ENCODE measurements around the gene VPS26A.
A peak's percentile ranks its signal among the peaks of the same experiment; 100 is the strongest.

The VPS26A gene

GRCh38 chr10:69091143-69091651, 32.8 kb upstream of the VPS26A start:
- DNase-seq (ENCODE audit: extremely low spot score), result no peak
- no peak for TF ChIP-seq CTCF (IDR thresholded peaks at IDR 0.05; ENCODE audit: control extremely low read depth, extremely low read depth, low read depth, missing control alignments)
- POLR2A ChIA-PET, result interaction anchor here (0.6 to 1.6 kb wide), 4 partner anchors 43 to 589 kb away, joined by 3 to 5 read pairs (median 4); no protein-coding TSS in a partner anchor
- CTCF ChIA-PET, result interaction anchor here (0.9 to 5.6 kb wide), 5 partner anchors 81 to 136 kb away, joined by 3 to 95 read pairs (median 4); partner anchors contain the start of gene KIFBP

- POLR2A ChIA-PET, result interaction anchor here (0.5 to 2.1 kb wide), 5 partner anchors 19 to 88 kb away, joined by 3 to 9 read pairs (median 4); no protein-coding TSS in a partner anchor
These were observed 30.8 kb upstream of the VPS26A start for GRCh38 chr10:69092959-69093850.

GRCh38 chr10:69093933-69094332, 30.0 kb upstream of the VPS26A start:
- CTCF ChIA-PET, result interaction anchor here (0.7 to 5.6 kb wide), 27 partner anchors 9 to 124 kb away, joined by 3 to 95 read pairs (median 4); partner anchors contain the start of gene KIFBP
- no peak for TF ChIP-seq CTCF (IDR thresholded peaks at IDR 0.05; ENCODE audit: control extremely low read depth, extremely low read depth, low read depth, missing control alignments)
- POLR2A ChIA-PET, result interaction anchor here (0.6 to 2.1 kb wide), 4 partner anchors 18 to 89 kb away, joined by 3 to 9 read pairs (median 4); no protein-coding TSS in a partner anchor
- no peak for DNase-seq (ENCODE audit: extremely low spot score)

More at GRCh38 chr10:69092959-69093850, 30.8 kb upstream of the VPS26A start:
- TF ChIP-seq CTCF (IDR thresholded peaks at IDR 0.05; ENCODE audit: control extremely low read depth, extremely low read depth, low read depth, missing control alignments), result peak; percentile 58
- CTCF ChIA-PET, result interaction anchor here (0.7 to 5.6 kb wide), 43 partner anchors 8 to 138 kb away, joined by 3 to 95 read pairs (median 4); partner anchors contain the start of gene KIFBP
- DNase-seq (ENCODE audit: extremely low spot score), result peak; percentile 64

- ChIA-PET CTCF (interaction anchor here (0.8 to 5.6 kb wide), 7 partner anchors 9 to 107 kb away, joined by 3 to 95 read pairs (median 3); partner anchors contain the start of gene KIFBP), POLR2A (interaction anchor here (1.0 kb wide), 1 partner anchor 10 kb away, joined by 3 read pairs; no protein-coding TSS in a partner anchor)
- DNase-seq (ENCODE audit: extremely low spot score), result peak; percentile 40
- TF ChIP-seq CTCF (IDR thresholded peaks at IDR 0.05; ENCODE audit: control extremely low read depth, extremely low read depth, low read depth, missing control alignments), result no peak
These were observed 27.9 kb upstream of the VPS26A start for GRCh38 chr10:69096045-69096444.

- DNase-seq (ENCODE audit: extremely low spot score), result no peak
- ChIA-PET CTCF (interaction anchor here (2.7 kb wide), 1 partner anchor 92 kb away, joined by 9 read pairs; no protein-coding TSS in a partner anchor), POLR2A (interaction anchor here (0.6 to 1.0 kb wide), 2 partner anchors 78 to 110 kb away, joined by 4 to 8 read pairs; no protein-coding TSS in a partner anchor)
- TF ChIP-seq CTCF (IDR thresholded peaks at IDR 0.05; ENCODE audit: control extremely low read depth, extremely low read depth, low read depth, missing control alignments), result no peak
These were observed 26.2 kb upstream of the VPS26A start for GRCh38 chr10:69097729-69098128.
